Inflammatory macrophage (primary cell): ENCODE data around the gene CAMSAP2.
"Not testable (repeated sequence)": the region's sequence is repeated elsewhere in the genome, so short reads cannot be mapped to it uniquely, and the experiment has no call there.

ENCODE experiments used
- DNase-seq, 2 donors: peaks; one replicate each; pipeline ENCODE4 v3.0.0-alpha.2; 2020 to 2022

CAMSAP2 gene

GRCh38 chr1:200739702-200740570 lies 1.2 kb downstream of the CAMSAP2 start:
- DNase-seq = no peak

- DNase-seq = no peak
Observed at GRCh38 chr1:200740571-200741208, 2.0 kb downstream of the CAMSAP2 start.

- DNase-seq = no peak
Observed at GRCh38 chr1:200741551-200742207, 3.0 kb downstream of the CAMSAP2 start.

- no peak for DNase-seq
Observed at GRCh38 chr1:200744143-200744542, 5.5 kb downstream of the CAMSAP2 start.

- no peak for DNase-seq
Observed at GRCh38 chr1:200749090-200749489, 10.4 kb downstream of the CAMSAP2 start.

- DNase-seq = not testable (repeated sequence)
Observed at GRCh38 chr1:200750749-200751148, 12.1 kb downstream of the CAMSAP2 start.

- DNase-seq = no peak
Observed at GRCh38 chr1:200751717-200752116, 13.0 kb downstream of the CAMSAP2 start.

GRCh38 chr1:200753650-200754198 lies 15.0 kb downstream of the CAMSAP2 start:
- no peak for DNase-seq

GRCh38 chr1:200755456-200755855 lies 16.8 kb downstream of the CAMSAP2 start:
- no peak for DNase-seq

GRCh38 chr1:200762089-200762488 lies 23.4 kb downstream of the CAMSAP2 start:
- no peak for DNase-seq

GRCh38 chr1:200767321-200767720 lies 28.6 kb downstream of the CAMSAP2 start:
- no peak for DNase-seq

- DNase-seq = no peak
Observed at GRCh38 chr1:200771625-200772555, 33.2 kb downstream of the CAMSAP2 start.

- no peak for DNase-seq
Observed at GRCh38 chr1:200774311-200774710, 35.6 kb downstream of the CAMSAP2 start.

GRCh38 chr1:200774735-200775444 lies 36.2 kb downstream of the CAMSAP2 start:
- DNase-seq = no peak

GRCh38 chr1:200775850-200776249 lies 37.2 kb downstream of the CAMSAP2 start:
- DNase-seq = no peak

GRCh38 chr1:200776949-200777348 lies 38.3 kb downstream of the CAMSAP2 start:
- DNase-seq = no peak

- no peak for DNase-seq
Observed at GRCh38 chr1:200778766-200779165, 40.1 kb downstream of the CAMSAP2 start.

- no peak for DNase-seq
Observed at GRCh38 chr1:200779326-200779725, 40.6 kb downstream of the CAMSAP2 start.

GRCh38 chr1:200780545-200781369 lies 42.1 kb downstream of the CAMSAP2 start:
- DNase-seq = peak; percentile 13 to 14

- no peak for DNase-seq
Observed at GRCh38 chr1:200783926-200784325, 45.2 kb downstream of the CAMSAP2 start.
